AML-193 (cell line): ENCODE measurements around the gene BRD4.

Experiments used
- DNase-seq, 2 experiments: peaks; one replicate each; lab custom pipeline; 2025; lab: John Stamatoyannopoulos, UW

The BRD4 gene

GRCh38 chr19:15194938-15195337, 137.4 kb downstream of the BRD4 start:
- DNase-seq = no peak

GRCh38 chr19:15191982-15192381, 140.4 kb downstream of the BRD4 start:
- no peak for DNase-seq

GRCh38 chr19:15191514-15191913, 140.8 kb downstream of the BRD4 start:
- no peak for DNase-seq

- DNase-seq = no peak
Observed at GRCh38 chr19:15188851-15189250, 143.5 kb downstream of the BRD4 start.

GRCh38 chr19:15187026-15188007, 145.0 kb downstream of the BRD4 start:
- DNase-seq = no peak
